ENCODE data around the gene FOXO1.

DNA sequence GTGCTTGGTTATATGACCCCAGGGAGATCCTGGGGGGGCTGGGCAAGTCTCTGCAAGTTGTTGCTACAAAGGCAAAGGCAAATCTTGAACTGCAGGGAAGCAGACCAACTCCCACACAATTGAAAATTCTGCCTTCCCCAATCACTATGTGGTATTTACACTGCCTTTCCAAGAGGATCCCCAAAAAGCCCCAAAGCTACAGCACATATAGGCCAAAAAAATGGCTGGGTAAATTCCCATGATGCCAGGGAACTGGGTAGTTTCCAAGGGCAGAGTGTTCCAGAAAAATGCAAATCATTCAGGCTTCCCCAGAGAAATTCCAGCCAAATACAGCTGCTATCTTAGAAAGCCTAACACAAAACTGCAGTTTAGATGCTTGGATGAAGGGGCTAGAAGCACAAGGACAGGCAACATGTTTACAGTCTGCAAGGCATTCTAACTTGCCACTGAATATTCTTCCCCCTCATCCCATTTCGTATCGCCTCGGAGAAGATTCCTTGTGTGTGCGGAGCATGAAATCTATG, 6.2 kb downstream of the FOXO1 start:
- no peak for TF ChIP-seq POLR2A (IDR thresholded peaks at IDR 0.05)
- TF ChIP-seq, protein P1, sequence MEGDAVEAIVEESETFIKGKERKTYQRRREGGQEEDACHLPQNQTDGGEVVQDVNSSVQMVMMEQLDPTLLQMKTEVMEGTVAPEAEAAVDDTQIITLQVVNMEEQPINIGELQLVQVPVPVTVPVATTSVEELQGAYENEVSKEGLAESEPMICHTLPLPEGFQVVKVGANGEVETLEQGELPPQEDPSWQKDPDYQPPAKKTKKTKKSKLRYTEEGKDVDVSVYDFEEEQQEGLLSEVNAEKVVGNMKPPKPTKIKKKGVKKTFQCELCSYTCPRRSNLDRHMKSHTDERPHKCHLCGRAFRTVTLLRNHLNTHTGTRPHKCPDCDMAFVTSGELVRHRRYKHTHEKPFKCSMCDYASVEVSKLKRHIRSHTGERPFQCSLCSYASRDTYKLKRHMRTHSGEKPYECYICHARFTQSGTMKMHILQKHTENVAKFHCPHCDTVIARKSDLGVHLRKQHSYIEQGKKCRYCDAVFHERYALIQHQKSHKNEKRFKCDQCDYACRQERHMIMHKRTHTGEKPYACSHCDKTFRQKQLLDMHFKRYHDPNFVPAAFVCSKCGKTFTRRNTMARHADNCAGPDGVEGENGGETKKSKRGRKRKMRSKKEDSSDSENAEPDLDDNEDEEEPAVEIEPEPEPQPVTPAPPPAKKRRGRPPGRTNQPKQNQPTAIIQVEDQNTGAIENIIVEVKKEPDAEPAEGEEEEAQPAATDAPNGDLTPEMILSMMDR (IDR thresholded peaks at IDR 0.05) = no peak

Data from suprapubic skin (tissue), 3 donors.